Measurements from ENCODE around the gene AMIGO1.

Gene AMIGO1

DNA sequence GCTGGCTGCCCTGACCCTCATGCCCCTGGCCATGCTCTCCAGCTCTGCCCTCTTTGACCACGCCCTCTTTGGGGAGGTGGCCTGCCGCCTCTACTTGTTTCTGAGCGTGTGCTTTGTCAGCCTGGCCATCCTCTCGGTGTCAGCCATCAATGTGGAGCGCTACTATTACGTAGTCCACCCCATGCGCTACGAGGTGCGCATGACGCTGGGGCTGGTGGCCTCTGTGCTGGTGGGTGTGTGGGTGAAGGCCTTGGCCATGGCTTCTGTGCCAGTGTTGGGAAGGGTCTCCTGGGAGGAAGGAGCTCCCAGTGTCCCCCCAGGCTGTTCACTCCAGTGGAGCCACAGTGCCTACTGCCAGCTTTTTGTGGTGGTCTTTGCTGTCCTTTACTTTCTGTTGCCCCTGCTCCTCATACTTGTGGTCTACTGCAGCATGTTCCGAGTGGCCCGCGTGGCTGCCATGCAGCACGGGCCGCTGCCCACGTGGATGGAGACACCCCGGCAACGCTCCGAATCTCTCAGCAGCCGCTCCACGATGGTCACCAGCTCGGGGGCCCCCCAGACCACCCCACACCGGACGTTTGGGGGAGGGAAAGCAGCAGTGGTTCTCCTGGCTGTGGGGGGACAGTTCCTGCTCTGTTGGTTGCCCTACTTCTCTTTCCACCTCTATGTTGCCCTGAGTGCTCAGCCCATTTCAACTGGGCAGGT lies 33.9 kb upstream of the AMIGO1 start:
- Histone ChIP-seq H3K27me3 (ENCODE audit: control insufficient read depth in 1 of 2, insufficient read depth in 2 of 2, low read length in 2 of 2) (no peaks in the 10 kb centered on the region), H3K36me3 (ENCODE audit: control insufficient read depth in 1 of 2, insufficient read depth in 2 of 2, low read length in 2 of 2) (no peaks in the 10 kb centered on the region), H3K27ac (ENCODE audit: low read depth, low read length) (no peak overlapping the region), H3K4me3 (ENCODE audit: low read depth in 1 of 2, low read length in 2 of 2) (no peak overlapping the region), H3K9me3 (ENCODE audit: control insufficient read depth in 1 of 2, low read length in 2 of 2) (no peaks in the 10 kb centered on the region), H3K9ac (ENCODE audit: low read depth in 1 of 2, low read length in 2 of 2) (no peak overlapping the region), H3K4me1 (ENCODE audit: control insufficient read depth in 1 of 2, insufficient read depth in 2 of 2, low read length in 2 of 2) (peaks cover 13 to 27% of the 10 kb centered on the region in 2 donors)

DNA sequence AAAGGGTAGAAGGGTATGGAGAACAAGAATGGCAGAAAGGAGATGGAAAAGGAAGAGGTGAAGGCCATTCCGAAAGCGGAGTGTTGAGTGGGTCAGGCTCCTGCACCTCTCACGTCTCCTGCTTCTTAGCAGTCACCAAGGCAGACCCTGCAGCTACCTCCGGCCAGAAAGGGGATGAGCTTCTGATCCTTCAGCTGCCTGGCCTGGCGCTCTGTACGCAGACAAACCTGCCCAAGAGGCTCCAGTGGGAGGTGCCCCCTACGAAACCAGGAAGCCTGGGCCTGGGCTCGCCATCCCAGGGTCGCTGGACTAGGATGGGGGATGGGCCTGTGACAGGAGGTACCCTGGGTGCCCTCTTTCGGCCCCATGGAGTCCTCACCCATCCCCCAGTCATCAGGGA lies 33.1 kb upstream of the AMIGO1 start:
- no peak overlapping the region for H3K4me3 ChIP-seq (ENCODE audit: low read depth in 1 of 2, low read length in 2 of 2)
- H3K9ac ChIP-seq (ENCODE audit: low read depth in 1 of 2, low read length in 2 of 2), result no peak overlapping the region
- no peaks in the 10 kb centered on the region for H3K36me3 ChIP-seq (ENCODE audit: control insufficient read depth in 1 of 2, insufficient read depth in 2 of 2, low read length in 2 of 2)
- H3K9me3 ChIP-seq (ENCODE audit: control insufficient read depth in 1 of 2, low read length in 2 of 2), result no peaks in the 10 kb centered on the region
- no peaks in the 10 kb centered on the region for H3K27me3 ChIP-seq (ENCODE audit: control insufficient read depth in 1 of 2, insufficient read depth in 2 of 2, low read length in 2 of 2)
- H3K27ac ChIP-seq (ENCODE audit: low read depth, low read length), result no peak overlapping the region
- peaks cover 13 to 26% of the 10 kb centered on the region in 2 donors for H3K4me1 ChIP-seq (ENCODE audit: control insufficient read depth in 1 of 2, insufficient read depth in 2 of 2, low read length in 2 of 2)

GRCh38 chr1:109541102-109541501 lies 31.6 kb upstream of the AMIGO1 start:
- Histone ChIP-seq H3K36me3 (ENCODE audit: control insufficient read depth in 1 of 2, insufficient read depth in 2 of 2, low read length in 2 of 2) (no peaks in the 10 kb centered on the region), H3K4me3 (ENCODE audit: low read depth in 1 of 2, low read length in 2 of 2) (no peak overlapping the region), H3K9ac (ENCODE audit: low read depth in 1 of 2, low read length in 2 of 2) (no peak overlapping the region), H3K9me3 (ENCODE audit: control insufficient read depth in 1 of 2, low read length in 2 of 2) (no peaks in the 10 kb centered on the region), H3K4me1 (ENCODE audit: control insufficient read depth in 1 of 2, insufficient read depth in 2 of 2, low read length in 2 of 2) (peaks cover 4 to 10% of the 10 kb centered on the region in 2 donors), H3K27me3 (ENCODE audit: control insufficient read depth in 1 of 2, insufficient read depth in 2 of 2, low read length in 2 of 2) (no peaks in the 10 kb centered on the region), H3K27ac (ENCODE audit: low read depth, low read length) (no peak overlapping the region)

- no peaks in the 10 kb centered on the region for H3K36me3 ChIP-seq (ENCODE audit: control insufficient read depth in 1 of 2, insufficient read depth in 2 of 2, low read length in 2 of 2)
- no peak within 1 kb of the TSS for H3K27ac ChIP-seq (ENCODE audit: low read depth, low read length)
- no peak within 1 kb of the TSS for H3K9ac ChIP-seq (ENCODE audit: low read depth in 1 of 2, low read length in 2 of 2)
- H3K9me3 ChIP-seq (ENCODE audit: control insufficient read depth in 1 of 2, low read length in 2 of 2), result no peaks in the 10 kb centered on the region
- peaks cover 4 to 7% of the 10 kb centered on the region in 2 donors for H3K4me1 ChIP-seq (ENCODE audit: control insufficient read depth in 1 of 2, insufficient read depth in 2 of 2, low read length in 2 of 2)
- no peak within 1 kb of the TSS for H3K4me3 ChIP-seq (ENCODE audit: low read depth in 1 of 2, low read length in 2 of 2)
- H3K27me3 ChIP-seq (ENCODE audit: control insufficient read depth in 1 of 2, insufficient read depth in 2 of 2, low read length in 2 of 2), result no peaks in the 10 kb centered on the region
Measured at GRCh38 chr1:109539676-109540075, 30.1 kb upstream of the AMIGO1 start, which contains the start of gene GPR61. GPR61 (plus strand) TSS chr1:109539872; CDS start chr1:109543023, 3,151 bp downstream.

GRCh38 chr1:109538827-109539555 lies 29.5 kb upstream of the AMIGO1 start:
- no peak overlapping the region for H3K9ac ChIP-seq (ENCODE audit: low read depth in 1 of 2, low read length in 2 of 2)
- no peaks in the 10 kb centered on the region for H3K36me3 ChIP-seq (ENCODE audit: control insufficient read depth in 1 of 2, insufficient read depth in 2 of 2, low read length in 2 of 2)
- H3K9me3 ChIP-seq (ENCODE audit: control insufficient read depth in 1 of 2, low read length in 2 of 2), result no peaks in the 10 kb centered on the region
- no peak overlapping the region for H3K27ac ChIP-seq (ENCODE audit: low read depth, low read length)
- H3K27me3 ChIP-seq (ENCODE audit: control insufficient read depth in 1 of 2, insufficient read depth in 2 of 2, low read length in 2 of 2), result no peaks in the 10 kb centered on the region
- peaks cover 0 to under 1% of the 10 kb centered on the region in 2 donors for H3K4me1 ChIP-seq (ENCODE audit: control insufficient read depth in 1 of 2, insufficient read depth in 2 of 2, low read length in 2 of 2)
- H3K4me3 ChIP-seq (ENCODE audit: low read depth in 1 of 2, low read length in 2 of 2), result no peak overlapping the region

GRCh38 chr1:109537450-109538178 lies 28.1 kb upstream of the AMIGO1 start:
- Histone ChIP-seq H3K27me3 (ENCODE audit: control insufficient read depth in 1 of 2, insufficient read depth in 2 of 2, low read length in 2 of 2) (no peaks in the 10 kb centered on the region), H3K9me3 (ENCODE audit: control insufficient read depth in 1 of 2, low read length in 2 of 2) (no peaks in the 10 kb centered on the region), H3K36me3 (ENCODE audit: control insufficient read depth in 1 of 2, insufficient read depth in 2 of 2, low read length in 2 of 2) (no peaks in the 10 kb centered on the region), H3K9ac (ENCODE audit: low read depth in 1 of 2, low read length in 2 of 2) (no peak overlapping the region), H3K4me1 (ENCODE audit: control insufficient read depth in 1 of 2, insufficient read depth in 2 of 2, low read length in 2 of 2) (peaks cover 4% of the 10 kb centered on the region in 2 donors), H3K27ac (ENCODE audit: low read depth, low read length) (no peak overlapping the region), H3K4me3 (ENCODE audit: low read depth in 1 of 2, low read length in 2 of 2) (no peak overlapping the region)

DNA sequence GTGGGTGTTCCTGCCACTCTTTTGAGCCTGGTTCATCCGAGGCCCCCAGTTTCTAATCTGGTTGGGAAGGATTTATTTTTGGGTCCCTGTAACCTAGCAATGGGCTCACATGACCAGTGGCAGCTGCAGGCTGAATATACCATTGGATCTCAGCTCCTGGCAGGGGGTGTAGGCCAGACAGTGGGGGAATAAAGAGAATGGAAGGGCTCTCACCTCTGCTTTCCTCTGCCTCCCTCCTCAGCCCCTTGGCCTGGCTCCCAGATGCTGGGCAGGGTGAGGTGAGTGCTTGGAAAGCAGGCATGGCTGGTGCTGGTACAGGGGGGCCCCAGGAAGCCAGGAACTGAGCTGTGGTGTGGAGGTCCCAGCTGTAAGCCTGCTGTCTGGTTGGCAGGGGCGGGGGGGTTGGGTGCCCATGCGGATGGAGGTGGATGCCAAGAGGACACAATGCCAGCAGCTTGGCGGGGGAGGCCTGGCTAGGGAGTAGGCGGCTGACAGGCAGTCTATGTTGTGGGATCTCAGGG lies 26.5 kb upstream of the AMIGO1 start:
- no peaks in the 10 kb centered on the region for H3K27me3 ChIP-seq (ENCODE audit: control insufficient read depth in 1 of 2, insufficient read depth in 2 of 2, low read length in 2 of 2)
- peaks cover 8 to 11% of the 10 kb centered on the region in 2 donors for H3K4me1 ChIP-seq (ENCODE audit: control insufficient read depth in 1 of 2, insufficient read depth in 2 of 2, low read length in 2 of 2)
- H3K9ac ChIP-seq (ENCODE audit: low read depth in 1 of 2, low read length in 2 of 2), result no peak overlapping the region
- H3K9me3 ChIP-seq (ENCODE audit: control insufficient read depth in 1 of 2, low read length in 2 of 2), result no peaks in the 10 kb centered on the region
- H3K36me3 ChIP-seq (ENCODE audit: control insufficient read depth in 1 of 2, insufficient read depth in 2 of 2, low read length in 2 of 2), result no peaks in the 10 kb centered on the region
- no peak overlapping the region for H3K27ac ChIP-seq (ENCODE audit: low read depth, low read length)
- no peak overlapping the region for H3K4me3 ChIP-seq (ENCODE audit: low read depth in 1 of 2, low read length in 2 of 2)

DNA sequence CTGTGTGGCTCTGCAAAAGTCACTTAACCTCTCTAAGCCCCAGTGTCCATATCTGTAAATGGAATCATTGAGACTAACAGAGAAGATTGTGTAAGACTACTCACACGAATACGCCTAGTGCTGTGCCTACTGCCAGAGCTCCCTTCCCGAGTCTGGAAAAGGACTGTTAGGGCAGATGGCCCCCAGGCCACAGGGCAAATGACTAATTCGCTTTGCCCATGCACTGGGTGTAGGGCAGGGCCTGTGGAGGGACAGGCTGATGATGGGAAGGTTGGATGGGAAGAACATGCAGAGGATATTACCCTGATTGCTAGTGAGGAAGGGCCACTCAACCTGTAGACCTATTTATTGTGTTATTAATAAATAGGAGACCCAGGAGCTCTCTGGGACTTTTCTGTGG lies 26.0 kb upstream of the AMIGO1 start:
- H3K9me3 ChIP-seq (ENCODE audit: control insufficient read depth in 1 of 2, low read length in 2 of 2), result no peaks in the 10 kb centered on the region
- no peak overlapping the region for H3K27ac ChIP-seq (ENCODE audit: low read depth, low read length)
- no peaks in the 10 kb centered on the region for H3K27me3 ChIP-seq (ENCODE audit: control insufficient read depth in 1 of 2, insufficient read depth in 2 of 2, low read length in 2 of 2)
- H3K4me3 ChIP-seq (ENCODE audit: low read depth in 1 of 2, low read length in 2 of 2), result no peak overlapping the region
- peaks cover 11 to 13% of the 10 kb centered on the region in 2 donors for H3K4me1 ChIP-seq (ENCODE audit: control insufficient read depth in 1 of 2, insufficient read depth in 2 of 2, low read length in 2 of 2)
- H3K36me3 ChIP-seq (ENCODE audit: control insufficient read depth in 1 of 2, insufficient read depth in 2 of 2, low read length in 2 of 2), result no peaks in the 10 kb centered on the region
- no peak overlapping the region for H3K9ac ChIP-seq (ENCODE audit: low read depth in 1 of 2, low read length in 2 of 2)

DNA sequence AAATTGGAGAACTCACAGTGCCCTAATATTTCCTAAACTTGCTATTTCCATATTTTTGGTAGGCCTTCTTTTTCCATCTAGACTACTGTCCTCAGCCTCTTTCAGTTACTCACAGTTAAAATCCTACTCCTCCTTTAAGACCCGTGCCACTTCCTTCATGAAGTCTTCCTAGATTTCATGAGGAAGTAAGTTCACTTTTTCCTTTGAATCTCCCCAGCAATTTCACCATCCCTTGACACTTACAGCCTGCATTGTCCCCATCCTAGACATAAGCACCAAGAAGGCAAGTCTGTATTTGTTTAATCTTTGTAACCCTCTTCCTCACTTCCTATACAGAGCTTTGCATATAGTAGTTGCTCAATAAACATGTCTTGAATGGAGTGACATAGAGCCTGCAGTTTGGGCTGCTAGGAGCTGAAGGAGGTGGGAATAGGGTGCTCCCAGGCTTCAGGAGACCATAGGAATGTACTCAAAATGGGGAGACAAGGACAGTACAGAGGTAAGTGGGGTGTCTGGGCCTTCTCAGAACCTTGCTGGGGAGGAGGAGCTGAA lies 24.9 kb upstream of the AMIGO1 start:
- no peaks in the 10 kb centered on the region for H3K36me3 ChIP-seq (ENCODE audit: control insufficient read depth in 1 of 2, insufficient read depth in 2 of 2, low read length in 2 of 2)

More for the DNA sequence above, 24.9 kb upstream of the AMIGO1 start:
- H3K9ac ChIP-seq (ENCODE audit: low read depth in 1 of 2, low read length in 2 of 2), result no peak overlapping the region
- no peaks in the 10 kb centered on the region for H3K9me3 ChIP-seq (ENCODE audit: control insufficient read depth in 1 of 2, low read length in 2 of 2)
- no peaks in the 10 kb centered on the region for H3K27me3 ChIP-seq (ENCODE audit: control insufficient read depth in 1 of 2, insufficient read depth in 2 of 2, low read length in 2 of 2)
- H3K4me3 ChIP-seq (ENCODE audit: low read depth in 1 of 2, low read length in 2 of 2), result no peak overlapping the region
- no peak overlapping the region for H3K27ac ChIP-seq (ENCODE audit: low read depth, low read length)
- H3K4me1 ChIP-seq (ENCODE audit: control insufficient read depth in 1 of 2, insufficient read depth in 2 of 2, low read length in 2 of 2), result peaks cover 15 to 16% of the 10 kb centered on the region in 2 donors

All from duodenal mucosa (tissue), 2 donors.